ENCODE data around the gene CDH9.

GRCh38 chr5:26869781-26870180, 168.6 kb downstream of the CDH9 start:
- TF ChIP-seq CTCF (IDR thresholded peaks at IDR 0.05; ENCODE audit: low read depth, low read length, poor library complexity, severe bottlenecking) (no peak), EZH2phosphoT487 (IDR thresholded peaks at IDR 0.05; ENCODE audit: borderline replicate concordance, low read length) (no peak)

All from DOHH2 (cell line).